Middle frontal gyrus (tissue), 1 donor: Measurements from ENCODE around the gene ESPNL.

Source experiments
- DNase-seq: peaks from one replicate; pipeline ENCODE4 v3.0.0-alpha.2; 2015; ENCODE audit warnings: low spot score; ENCODE audit errors: extremely low spot score

The ESPNL gene

GRCh38 chr2:238157506-238158017, 57.4 kb downstream of the ESPNL start:
- DNase-seq, result no peak

DNA sequence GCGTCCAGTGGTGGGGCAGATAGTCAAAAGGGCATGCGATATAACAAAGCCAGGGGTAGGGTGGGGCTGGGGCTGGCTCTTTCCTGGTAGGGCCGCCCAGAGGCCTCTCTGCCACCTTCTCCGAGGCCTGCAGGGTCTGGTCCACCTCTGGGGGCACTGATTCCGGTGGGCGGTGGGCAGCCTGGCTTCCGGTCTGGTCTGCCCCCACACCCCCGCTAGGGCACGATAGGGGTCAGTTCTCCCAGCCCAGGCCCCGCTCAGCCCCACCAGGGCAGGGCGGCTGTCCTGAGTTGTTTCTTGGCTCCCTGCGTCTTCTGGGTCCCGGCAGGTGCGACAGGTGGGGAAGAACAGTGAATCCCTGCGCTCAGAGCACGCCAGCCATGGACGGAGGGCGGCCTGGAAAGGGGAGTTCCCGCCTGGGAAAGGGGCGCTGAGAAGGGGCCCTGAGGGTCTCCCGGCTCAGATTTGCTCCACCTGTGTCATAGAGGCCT, 57.9 kb downstream of the ESPNL start:
- DNase-seq, result no peak

- no peak for DNase-seq
Observed at GRCh38 chr2:238158509-238159070, 58.5 kb downstream of the ESPNL start, which contains the start of gene ERFE. Gene ERFE (plus strand): TSS chr2:238158970. CDS start chr2:238159008, 38 bp downstream.

- no peak for DNase-seq
Observed at GRCh38 chr2:238159071-238159539, 59.0 kb downstream of the ESPNL start.

- DNase-seq, result no peak
Observed at GRCh38 chr2:238159661-238160205, 59.6 kb downstream of the ESPNL start.

DNA sequence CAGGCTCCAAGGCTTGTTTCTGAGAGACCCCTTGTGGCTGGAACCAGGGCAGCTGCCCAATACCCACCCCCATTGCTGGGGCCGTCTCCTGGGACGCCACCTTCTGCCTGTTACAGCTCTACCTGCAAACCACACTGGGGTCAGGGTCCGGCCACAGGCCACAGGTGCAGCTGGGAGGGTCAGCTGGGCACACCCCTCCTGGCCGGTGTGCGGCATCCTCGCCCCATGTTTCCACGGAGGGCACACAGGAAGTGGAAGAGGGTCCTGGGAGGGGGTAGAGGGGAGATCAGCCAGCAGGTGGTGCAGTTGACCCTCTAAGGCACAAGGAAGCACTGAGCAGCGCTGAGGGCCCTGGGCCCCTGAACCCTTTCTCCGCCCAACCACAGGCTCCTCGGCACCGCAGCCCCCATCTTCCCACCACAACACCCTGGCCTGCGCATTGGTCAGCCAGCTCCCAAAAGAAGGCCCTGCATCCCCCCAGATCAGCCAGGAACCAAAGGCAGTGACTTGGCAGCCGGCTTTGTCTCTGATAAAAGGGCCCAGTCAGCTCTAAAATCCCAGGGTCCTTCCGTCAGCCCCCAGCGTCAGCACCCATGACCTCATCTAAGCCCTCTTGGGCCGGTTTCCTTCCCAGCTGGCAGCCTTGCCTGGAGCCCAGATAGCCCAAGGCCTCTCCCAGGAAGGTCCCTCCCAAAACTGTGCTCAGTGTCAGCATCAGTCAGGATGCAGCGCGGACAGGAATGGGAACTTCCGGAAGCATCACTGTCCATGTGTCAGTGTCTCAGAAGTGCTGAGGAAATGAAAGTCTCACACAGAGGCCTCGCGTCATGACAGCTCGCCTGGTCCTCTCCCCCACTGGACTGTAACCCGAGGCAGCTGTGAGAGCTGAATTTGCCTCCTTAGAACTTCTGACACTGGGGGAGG, 60.3 kb downstream of the ESPNL start:
- no peak for DNase-seq

- no peak for DNase-seq
Observed at GRCh38 chr2:238161291-238162051, 61.3 kb downstream of the ESPNL start.

- DNase-seq, result no peak
Observed at GRCh38 chr2:238162251-238162845, 62.2 kb downstream of the ESPNL start.

- DNase-seq, result no peak
Observed at GRCh38 chr2:238162846-238163441, 62.8 kb downstream of the ESPNL start.

DNA sequence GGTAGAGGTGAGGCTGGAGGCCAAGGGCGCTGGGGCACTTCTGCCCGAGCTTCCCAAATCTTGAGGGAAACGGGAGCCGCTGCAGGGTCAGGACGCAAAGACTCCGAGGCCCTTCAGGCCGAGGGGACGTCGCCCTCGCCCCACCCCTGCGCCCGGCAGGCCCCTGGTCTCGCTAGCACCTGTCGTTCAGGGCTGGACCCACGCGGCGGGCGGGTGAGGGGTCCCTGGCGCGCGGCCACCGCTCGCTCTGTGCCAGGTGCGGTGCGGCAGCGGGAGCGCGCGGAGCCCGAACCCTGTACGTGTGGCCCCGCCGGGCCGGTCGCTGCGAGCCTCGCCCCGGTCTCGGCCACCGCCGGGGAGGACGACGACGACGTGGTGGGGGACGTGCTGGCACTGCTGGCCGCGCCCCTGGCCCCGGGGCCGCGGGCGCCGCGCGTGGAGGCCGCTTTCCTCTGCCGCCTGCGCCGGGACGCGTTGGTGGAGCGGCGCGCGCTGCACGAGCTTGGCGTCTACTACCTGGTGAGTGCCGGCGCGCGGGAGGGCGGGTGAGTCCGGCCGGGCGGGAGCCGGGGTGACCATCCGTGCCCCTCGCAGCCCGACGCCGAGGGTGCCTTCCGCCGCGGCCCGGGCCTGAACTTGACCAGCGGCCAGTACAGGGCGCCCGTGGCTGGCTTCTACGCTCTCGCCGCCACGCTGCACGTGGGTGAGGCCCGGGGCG, 63.5 kb downstream of the ESPNL start:
- DNase-seq, result no peak

DNA sequence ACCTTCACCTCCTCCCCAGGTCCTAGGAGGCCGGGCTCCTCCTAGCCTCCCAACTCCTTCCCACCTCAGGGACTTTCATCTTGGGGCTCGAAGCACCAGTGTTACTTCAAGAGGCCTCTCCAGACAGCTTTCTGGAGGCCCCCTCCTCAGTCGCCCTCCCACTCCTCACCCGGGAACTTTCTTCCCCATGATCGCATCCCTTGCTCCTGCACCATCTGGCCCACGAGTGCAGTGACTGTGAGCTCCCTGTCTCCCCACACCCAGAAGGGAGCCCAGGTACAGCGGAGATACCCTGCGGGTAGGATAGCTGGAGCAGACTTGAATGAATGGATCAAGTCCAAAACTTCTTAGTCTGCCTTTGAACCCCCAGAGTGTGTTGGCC, 64.8 kb downstream of the ESPNL start:
- DNase-seq, result no peak

DNA sequence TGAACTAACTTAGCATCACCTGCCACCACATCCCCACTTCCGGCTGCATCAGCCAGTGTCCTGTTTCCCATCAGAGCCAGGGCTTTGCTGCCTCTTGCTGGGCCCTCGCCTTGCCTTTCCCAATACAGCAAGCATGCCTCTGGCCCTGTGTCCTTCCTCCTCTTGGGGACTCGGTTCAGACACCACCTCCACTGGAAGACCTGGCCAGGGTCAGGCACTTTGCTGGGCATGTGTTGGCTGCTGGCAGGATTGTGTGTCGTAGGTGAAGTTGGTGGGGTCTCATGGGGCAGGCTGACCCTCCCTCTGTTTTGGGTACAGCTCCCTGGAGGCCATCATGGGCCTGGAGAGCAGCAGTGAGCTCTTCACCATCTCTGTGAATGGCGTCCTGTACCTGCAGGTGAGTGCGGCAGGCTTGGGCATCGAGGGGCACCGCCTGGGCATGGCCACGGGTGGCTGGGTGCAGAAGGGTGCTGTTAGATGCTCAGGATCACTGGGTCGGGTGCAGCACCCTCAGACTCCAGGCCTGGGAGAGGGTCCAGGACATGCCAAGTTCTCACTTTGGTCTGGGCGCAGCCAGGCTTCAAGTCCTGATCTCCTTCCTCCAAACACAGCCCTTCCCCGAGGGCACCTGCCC, 65.3 kb downstream of the ESPNL start:
- DNase-seq, result no peak

DNA sequence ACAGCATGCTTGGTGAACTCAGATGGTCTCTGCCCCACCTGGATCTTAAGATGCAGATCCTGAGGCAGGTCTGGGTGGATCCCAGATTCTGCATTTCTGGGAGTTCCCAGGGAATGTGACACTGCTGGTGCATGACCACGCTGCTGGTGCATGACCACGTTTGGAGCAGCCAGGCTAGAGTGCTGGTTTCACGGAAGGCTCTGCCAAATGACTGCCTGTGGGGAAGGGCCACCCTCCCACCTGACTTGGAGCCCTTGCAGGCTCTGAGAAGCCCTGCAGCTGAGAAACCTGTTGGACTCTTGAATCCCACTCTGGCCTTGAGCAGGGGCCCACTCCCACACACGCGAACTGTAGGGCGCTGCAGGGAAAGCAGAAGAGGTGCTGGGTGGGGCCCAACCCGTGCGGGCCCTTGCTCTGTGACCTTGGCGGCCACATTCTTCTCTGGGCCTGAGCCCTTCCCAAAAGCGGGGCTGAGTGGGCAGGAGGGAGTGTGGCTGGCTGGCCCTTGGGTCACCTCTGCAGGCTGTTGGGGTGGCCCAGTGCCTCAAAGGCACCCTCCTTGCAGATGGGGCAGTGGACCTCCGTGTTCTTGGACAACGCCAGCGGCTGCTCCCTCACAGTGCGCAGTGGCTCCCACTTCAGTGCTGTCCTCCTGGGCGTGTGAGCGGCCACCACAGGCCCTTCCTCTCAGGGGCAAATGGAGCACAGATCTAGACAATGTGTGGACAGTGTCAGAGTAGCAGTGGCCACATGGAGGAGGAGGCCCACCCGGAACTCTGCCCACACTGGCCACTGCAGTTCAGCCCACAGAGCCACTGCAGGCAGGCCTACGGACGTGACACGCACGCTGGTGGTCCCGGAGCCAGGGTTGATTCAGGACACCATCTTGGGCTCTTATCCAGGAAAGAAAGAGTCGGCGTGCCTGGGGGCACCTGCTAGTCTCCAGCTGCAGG, 66.5 kb downstream of the ESPNL start:
- no peak for DNase-seq

GRCh38 chr2:238167344-238167715, 67.2 kb downstream of the ESPNL start:
- DNase-seq, result no peak

- no peak for DNase-seq
Observed at GRCh38 chr2:238167761-238168160, 67.6 kb downstream of the ESPNL start.

- DNase-seq, result no peak
Observed at GRCh38 chr2:238168196-238169047, 68.3 kb downstream of the ESPNL start.

GRCh38 chr2:238169048-238169707, 69.0 kb downstream of the ESPNL start:
- no peak for DNase-seq
